ENCODE results near the gene ITSN2. TPM values are rescaled to one million over a fixed set of nuclear protein-coding genes. Genes with fewer than 3 reads are reported as not detected.
"Not testable (repeated sequence)": the region's sequence is repeated elsewhere in the genome, so short reads cannot be mapped to it uniquely, and the experiment has no call there.

The ITSN2 gene
- polyA plus RNA-seq, 1 experiment = 27.3 TPM

GRCh38 chr2:24363301-24363700 lies 3.0 kb upstream of the ITSN2 start:
- CTCF ChIA-PET = no interaction called here
- TF ChIP-seq CTCF (IDR thresholded peaks at IDR 0.05; ENCODE audit: low read depth, low read length) = no peak
- no peak overlapping the region for H3K4me3 ChIP-seq (ENCODE audit: low read depth, low read length)
- no peak for DNase-seq (ENCODE audit: low read depth, low spot score)
- H3K27ac ChIP-seq (ENCODE audit: low read depth, low read length) = no peak overlapping the region
- POLR2A ChIA-PET = no interaction called here
- no peaks in the 10 kb centered on the region for H3K27me3 ChIP-seq (ENCODE audit: control insufficient read depth, insufficient read depth, low read length)
- H3K9me3 ChIP-seq (ENCODE audit: control insufficient read depth, insufficient read depth, low read length) = no peaks in the 10 kb centered on the region

DNA sequence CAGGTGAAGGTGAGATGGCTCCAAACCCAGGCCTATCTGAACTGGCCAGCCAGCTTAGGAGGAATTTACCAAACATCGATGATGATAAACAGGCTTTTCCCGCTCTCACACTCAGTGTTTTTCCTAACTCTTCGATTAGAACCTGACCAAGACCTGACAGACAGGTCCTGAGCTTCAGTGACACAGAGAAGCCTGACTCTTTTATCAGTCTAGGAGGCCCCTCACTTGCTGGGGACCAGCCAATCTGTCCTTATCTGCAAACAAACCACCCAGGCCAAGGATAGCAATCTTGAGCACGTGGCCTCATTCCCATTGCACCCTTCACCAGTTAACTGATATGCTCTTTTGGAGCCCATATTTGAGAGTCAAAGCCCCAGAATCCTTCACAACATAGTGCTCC lies 1.9 kb upstream of the ITSN2 start:
- TF ChIP-seq CTCF (IDR thresholded peaks at IDR 0.05; ENCODE audit: low read depth, low read length) = no peak
- H3K27me3 ChIP-seq (ENCODE audit: control insufficient read depth, insufficient read depth, low read length) = no peaks in the 10 kb centered on the region
- ChIA-PET POLR2A (no interaction called here), CTCF (no interaction called here)
- DNase-seq (ENCODE audit: low read depth, low spot score) = no peak
- no peaks in the 10 kb centered on the region; the same call in 1 of the 2 replicates for H3K9me3 ChIP-seq (ENCODE audit: control insufficient read depth, insufficient read depth, low read length)
- H3K27ac ChIP-seq (ENCODE audit: low read depth, low read length) = no peak overlapping the region
- H3K4me3 ChIP-seq (ENCODE audit: low read depth, low read length) = no peak overlapping the region

DNA sequence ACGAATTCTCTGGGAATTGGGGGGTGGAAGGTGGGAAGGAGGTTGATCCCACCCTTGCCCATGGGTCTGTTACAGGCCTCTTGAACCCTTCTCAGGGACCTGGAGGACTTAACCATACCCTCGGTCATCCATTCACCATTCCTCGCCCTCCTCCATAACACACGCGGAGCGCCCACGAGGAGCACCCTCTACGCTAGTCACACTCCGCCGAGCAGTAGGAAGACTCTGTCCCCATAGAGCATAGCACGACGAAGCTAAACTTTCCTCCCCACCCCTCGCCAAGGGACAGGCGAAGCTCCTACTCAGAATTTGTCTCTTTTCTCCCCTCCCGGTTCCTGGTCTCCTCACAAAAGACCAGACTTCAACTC lies 611 bp upstream of the ITSN2 start:
- no peaks in the 10 kb centered on the region for H3K27me3 ChIP-seq (ENCODE audit: control insufficient read depth, insufficient read depth, low read length)
- peak overlapping the region; percentile 77 for H3K4me3 ChIP-seq (ENCODE audit: low read depth, low read length)
- H3K9me3 ChIP-seq (ENCODE audit: control insufficient read depth, insufficient read depth, low read length) = no peaks in the 10 kb centered on the region; the same call in 1 of the 2 replicates
- POLR2A ChIA-PET = interaction anchor here (1.9 kb wide), 1 partner anchor 284 kb away, joined by 6 read pairs; the partner anchor contains the start of gene SF3B6
- H3K27ac ChIP-seq (ENCODE audit: low read depth, low read length) = no peak overlapping the region
- DNase-seq (ENCODE audit: low read depth, low spot score) = no peak
- CTCF ChIA-PET = interaction anchor here (0.6 kb wide), 1 partner anchor 9 kb away, joined by 3 read pairs; no protein-coding TSS in a partner anchor
- TF ChIP-seq CTCF (IDR thresholded peaks at IDR 0.05; ENCODE audit: low read depth, low read length) = no peak

DNA sequence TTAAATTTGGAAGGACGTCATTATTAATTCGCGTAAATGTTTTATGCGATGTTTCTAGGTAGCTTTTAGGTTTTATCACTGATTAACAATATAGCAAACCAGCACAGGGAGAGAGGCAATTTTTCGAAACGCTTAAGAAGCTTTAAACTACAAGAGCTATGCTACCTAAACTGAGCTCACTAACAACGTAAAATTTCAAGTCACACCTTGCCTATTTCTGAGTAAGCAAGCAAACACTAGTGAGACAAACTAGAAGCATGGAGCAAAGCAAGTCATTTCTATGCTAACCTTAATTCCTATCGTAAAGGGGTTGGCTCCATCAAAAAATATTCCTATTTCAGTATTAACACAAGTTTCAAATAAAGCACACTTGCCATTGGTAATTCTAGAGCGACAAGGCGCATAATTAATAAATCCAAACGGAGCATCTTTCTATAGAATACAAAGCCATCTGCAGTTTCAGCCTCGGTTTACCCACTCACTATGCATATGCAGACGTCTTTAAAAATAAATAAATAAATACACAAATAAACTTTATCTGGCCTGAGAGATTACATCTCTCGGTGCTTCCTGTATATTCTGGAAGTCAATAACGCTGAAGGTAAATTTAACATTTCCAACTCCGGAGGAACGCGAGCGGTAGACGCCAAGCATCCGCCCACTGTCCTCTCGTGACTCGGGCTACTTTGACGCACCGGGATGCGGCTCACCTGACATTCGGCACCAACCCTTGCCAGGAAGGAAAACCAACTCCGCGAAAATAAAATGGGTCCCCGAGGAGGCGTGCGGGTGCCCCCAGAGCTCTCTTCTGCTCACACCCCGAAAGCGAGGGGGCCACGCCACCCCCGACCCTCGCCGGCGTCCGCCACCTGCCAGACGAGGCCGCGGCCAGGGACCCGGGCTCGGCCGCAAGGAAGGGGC lies 947 bp downstream of the ITSN2 start:
- POLR2A ChIA-PET = interaction anchor here (1.9 kb wide), 1 partner anchor 283 kb away, joined by 6 read pairs; the partner anchor contains the start of gene SF3B6
- no peak overlapping the region for H3K27ac ChIP-seq (ENCODE audit: low read depth, low read length)
- no peak for DNase-seq (ENCODE audit: low read depth, low spot score)
- no peaks in the 10 kb centered on the region for H3K27me3 ChIP-seq (ENCODE audit: control insufficient read depth, insufficient read depth, low read length)
- H3K9me3 ChIP-seq (ENCODE audit: control insufficient read depth, insufficient read depth, low read length) = no peaks in the 10 kb centered on the region; the same call in 1 of the 2 replicates
- no peak for TF ChIP-seq CTCF (IDR thresholded peaks at IDR 0.05; ENCODE audit: low read depth, low read length)
- CTCF ChIA-PET = interaction anchor here (0.5 to 0.6 kb wide), 2 partner anchors 19 to 266 kb away, joined by 3 to 5 read pairs; no protein-coding TSS in a partner anchor
- peak overlapping the region; percentile 77 for H3K4me3 ChIP-seq (ENCODE audit: low read depth, low read length)

- H3K4me3 ChIP-seq (ENCODE audit: low read depth, low read length); H3K27me3 ChIP-seq (ENCODE audit: control insufficient read depth, insufficient read depth, low read length); CTCF ChIA-PET; H3K27ac ChIP-seq (ENCODE audit: low read depth, low read length); H3K9me3 ChIP-seq (ENCODE audit: control insufficient read depth, insufficient read depth, low read length); DNase-seq (ENCODE audit: low read depth, low spot score): not testable (repeated sequence)
- POLR2A ChIA-PET = interaction anchor here (0.5 kb wide), 1 partner anchor 212 kb away, joined by 3 read pairs; no protein-coding TSS in a partner anchor
These were observed 2.6 kb downstream of the ITSN2 start for GRCh38 chr2:24357767-24358166.

GRCh38 chr2:24357115-24357514 lies 3.2 kb downstream of the ITSN2 start:
- H3K9me3 ChIP-seq (ENCODE audit: control insufficient read depth, insufficient read depth, low read length); H3K27me3 ChIP-seq (ENCODE audit: control insufficient read depth, insufficient read depth, low read length); DNase-seq (ENCODE audit: low read depth, low spot score); POLR2A ChIA-PET; CTCF ChIA-PET; H3K4me3 ChIP-seq (ENCODE audit: low read depth, low read length); H3K27ac ChIP-seq (ENCODE audit: low read depth, low read length): not testable (repeated sequence)
